Transverse colon (tissue), 3 donors: Measurements from ENCODE around the gene PHGDH.

ENCODE experiments used
- POLR2A ChIP-seq: fragments of 450-650 bp; IDR thresholded peaks from one replicate; pipeline ENCODE4 v1.6.1; 2016; ENCODE audit warnings: antibody characterized with exemption, mild to moderate bottlenecking, moderate library complexity
- TF ChIP-seq, protein P1 (sequence below), 5 experiments: fragments of 200-600 bp in 3 of 5; fragments of 450-650 bp in 2 of 5; sonication (generic) in 3 of 5; IDR thresholded peaks; 1 replicate in 2 of 5; 2 replicates in 3 of 5; pipeline ENCODE4 v1.5.1; 2016 to 2017; ENCODE audit warnings: antibody characterized with exemption in 5 of 5, inconsistent platforms in 3 of 5, mild to moderate bottlenecking in 2 of 5, moderate library complexity in 1 of 5

DNA sequence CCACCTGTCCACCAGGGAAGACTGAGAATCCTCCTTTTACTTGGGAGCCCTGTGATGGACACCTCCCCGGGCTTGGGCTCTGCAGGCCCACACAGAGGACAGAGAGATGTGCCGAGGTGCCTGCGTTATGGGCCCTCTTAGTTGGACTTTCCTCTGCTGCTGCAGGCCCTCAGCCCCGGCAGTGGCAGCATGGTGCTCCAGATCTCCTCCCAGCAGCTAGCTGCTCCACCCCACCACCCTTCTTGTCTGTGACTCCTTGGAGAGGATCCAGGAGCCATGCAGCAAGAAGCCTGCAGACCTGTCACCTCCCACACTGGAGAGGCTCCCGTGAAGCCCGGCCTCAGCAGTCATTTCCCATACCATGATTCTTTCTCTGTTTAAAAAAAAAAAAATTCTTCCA is 27.4 kb downstream of the PHGDH start:
- TF ChIP-seq POLR2A = no peak
- TF ChIP-seq, protein P1, sequence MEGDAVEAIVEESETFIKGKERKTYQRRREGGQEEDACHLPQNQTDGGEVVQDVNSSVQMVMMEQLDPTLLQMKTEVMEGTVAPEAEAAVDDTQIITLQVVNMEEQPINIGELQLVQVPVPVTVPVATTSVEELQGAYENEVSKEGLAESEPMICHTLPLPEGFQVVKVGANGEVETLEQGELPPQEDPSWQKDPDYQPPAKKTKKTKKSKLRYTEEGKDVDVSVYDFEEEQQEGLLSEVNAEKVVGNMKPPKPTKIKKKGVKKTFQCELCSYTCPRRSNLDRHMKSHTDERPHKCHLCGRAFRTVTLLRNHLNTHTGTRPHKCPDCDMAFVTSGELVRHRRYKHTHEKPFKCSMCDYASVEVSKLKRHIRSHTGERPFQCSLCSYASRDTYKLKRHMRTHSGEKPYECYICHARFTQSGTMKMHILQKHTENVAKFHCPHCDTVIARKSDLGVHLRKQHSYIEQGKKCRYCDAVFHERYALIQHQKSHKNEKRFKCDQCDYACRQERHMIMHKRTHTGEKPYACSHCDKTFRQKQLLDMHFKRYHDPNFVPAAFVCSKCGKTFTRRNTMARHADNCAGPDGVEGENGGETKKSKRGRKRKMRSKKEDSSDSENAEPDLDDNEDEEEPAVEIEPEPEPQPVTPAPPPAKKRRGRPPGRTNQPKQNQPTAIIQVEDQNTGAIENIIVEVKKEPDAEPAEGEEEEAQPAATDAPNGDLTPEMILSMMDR (IDR thresholded peaks at IDR 0.05) = no peak
